Neural cell (in vitro differentiated cells): ENCODE results near the gene IL17RD. TPM values are rescaled to one million over a fixed set of nuclear protein-coding genes. Genes with fewer than 3 reads are reported as not detected.

ENCODE experiments used
- H2AFZ ChIP-seq: fragments of 200-600, 300-800 bp; sonication (generic), shearing (Covaris generic); 2 replicates; pipeline ENCODE4 v1.6.0; 2014; ENCODE audit warnings: low read depth, mild to moderate bottlenecking, antibody characterized with exemption, low read length, moderate library complexity
- H3F3A ChIP-seq: fragments of 200-600 bp; shearing (Covaris generic); 2 replicates; pipeline ENCODE4 v1.6.1; 2016; ENCODE audit warnings: mild to moderate bottlenecking, moderate library complexity, mixed read lengths, antibody characterized with exemption, low read length; ENCODE audit not compliant: insufficient read depth, poor library complexity, severe bottlenecking
- H3K27ac ChIP-seq: fragments of 200-600, 300-800 bp; sonication (generic), shearing (Covaris generic); 2 replicates; pipeline ENCODE4 v1.5.1; 2014; ENCODE audit warnings: mild to moderate bottlenecking, low read length, moderate library complexity
- H3K27me3 ChIP-seq: fragments of 300-800, 200-600 bp; sonication (generic), shearing (Covaris generic); 2 replicates; pipeline ENCODE4 v1.6.0; 2014; ENCODE audit warnings: mild to moderate bottlenecking, low read depth, low read length, moderate library complexity; ENCODE audit not compliant: insufficient read depth
- H3K36me3 ChIP-seq: fragments of 300-800, 200-600 bp; sonication (generic), shearing (Covaris generic); 2 replicates; pipeline ENCODE4 v1.5.1; 2014; ENCODE audit warnings: mild to moderate bottlenecking, antibody characterized with exemption, low read length, moderate library complexity; ENCODE audit not compliant: insufficient read depth
- H3K4me2 ChIP-seq: fragments of 300-800, 200-600 bp; sonication (generic), shearing (Covaris generic); 2 replicates; pipeline ENCODE4 v1.6.0; 2014; ENCODE audit warnings: mild to moderate bottlenecking, low read length
- H3K4me3 ChIP-seq: fragments of 300-800, 200-600 bp; sonication (generic), shearing (Covaris generic); 2 replicates; pipeline ENCODE4 v1.5.1; 2014; ENCODE audit warnings: mild to moderate bottlenecking, low read length, moderate library complexity
- H3K79me2 ChIP-seq: fragments of 200-600 bp; shearing (Covaris generic); replicated peaks from 2 replicates; pipeline ENCODE4 v1.6.0; 2014; ENCODE audit warnings: mild to moderate bottlenecking, low read length, moderate library complexity; ENCODE audit not compliant: insufficient read depth
- H3K9ac ChIP-seq: fragments of 300-800, 200-600 bp; sonication (generic), shearing (Covaris generic); 2 replicates; pipeline ENCODE4 v1.6.1; 2016; ENCODE audit warnings: mild to moderate bottlenecking, low read length, mixed read lengths
- H3K9me2 ChIP-seq: fragments of 200-600 bp; shearing (Covaris generic); 2 replicates; pipeline ENCODE4 v1.6.1; 2016; ENCODE audit warnings: mild to moderate bottlenecking, low read length, mixed read lengths; ENCODE audit not compliant: insufficient read depth
- H3K9me3 ChIP-seq: fragments of 200-600, 300-800 bp; sonication (generic), shearing (Covaris generic); 2 replicates; pipeline ENCODE4 v1.6.1; 2016; ENCODE audit warnings: mild to moderate bottlenecking, mixed run types, low read length, moderate library complexity, mixed read lengths
- H4K20me1 ChIP-seq: fragments of 200-600 bp; shearing (Covaris generic); 2 replicates; pipeline ENCODE4 v1.6.1; 2016; ENCODE audit warnings: mild to moderate bottlenecking, mixed run types; ENCODE audit not compliant: insufficient read depth
- CTCF ChIP-seq: fragments of 450-650 bp; IDR thresholded peaks from 2 replicates; pipeline ENCODE4 v1.5.1; 2014; ENCODE audit warnings: antibody characterized with exemption, mild to moderate bottlenecking, moderate library complexity; ENCODE audit not compliant: poor library complexity, severe bottlenecking
- EP300 ChIP-seq: fragments of 450-650 bp; conservative IDR thresholded peaks from 2 replicates; pipeline ENCODE4 v1.6.1; 2014; ENCODE audit warnings: antibody characterized with exemption, mild to moderate bottlenecking, moderate library complexity; ENCODE audit not compliant: poor library complexity, severe bottlenecking
- POLR2AphosphoS5 ChIP-seq: IDR thresholded peaks from 2 replicates; pipeline ENCODE4 v1.6.1; 2012
- RAD21 ChIP-seq: fragments of 450-650 bp; conservative IDR thresholded peaks from 2 replicates; pipeline ENCODE4 v1.6.1; 2014; ENCODE audit warnings: antibody characterized with exemption, mild to moderate bottlenecking, moderate library complexity
- REST ChIP-seq: IDR thresholded peaks from 2 replicates; pipeline ENCODE4 v1.6.1; 2012; ENCODE audit warnings: borderline replicate concordance
- SMC3 ChIP-seq: fragments of 450-650 bp; conservative IDR thresholded peaks from 2 replicates; pipeline ENCODE4 v1.6.1; 2014; ENCODE audit warnings: antibody characterized with exemption, mild to moderate bottlenecking, moderate library complexity; ENCODE audit not compliant: poor library complexity
- polyA plus RNA-seq: library from polyadenylated mRNA; depleted of rRNA; stranded (reverse); fragments of >200 nt; gene quantifications from 2 replicates; pipeline ENCODE4 v1.2.3, GENCODE V29; 2014

IL17RD gene
- polyA plus RNA-seq, 1 donor from 2014 or later = 14.8 TPM

GRCh38 chr3:57154470-57155309 lies 10.5 kb downstream of the IL17RD start:
- H4K20me1 ChIP-seq = no peaks in the 10 kb centered on the region
- H3K9me3 ChIP-seq = no peaks in the 10 kb centered on the region
- no peak overlapping the region for H3K4me3 ChIP-seq
- no peak overlapping the region for H3K27ac ChIP-seq
- H3F3A ChIP-seq = no peaks in the 10 kb centered on the region
- peaks cover 69% of the 10 kb centered on the region for H3K79me2 ChIP-seq
- no peaks in the 10 kb centered on the region for H3K27me3 ChIP-seq
- no peak overlapping the region for H3K9ac ChIP-seq
- no peak overlapping the region for H3K4me2 ChIP-seq
- no peak overlapping the region for H2AFZ ChIP-seq
- no peaks in the 10 kb centered on the region for H3K36me3 ChIP-seq
- no peaks in the 10 kb centered on the region for H3K9me2 ChIP-seq
- TF ChIP-seq CTCF (no peak), SMC3 (no peak), EP300 (no peak), REST (no peak), POLR2AphosphoS5 (no peak), RAD21 (no peak)

GRCh38 chr3:57152151-57153143 lies 12.7 kb downstream of the IL17RD start:
- H3K79me2 ChIP-seq = peaks cover 64% of the 10 kb centered on the region
- no peaks in the 10 kb centered on the region for H3K9me2 ChIP-seq
- no peaks in the 10 kb centered on the region for H4K20me1 ChIP-seq
- H3K4me3 ChIP-seq = peak overlapping the region; percentile 48
- no peak overlapping the region for H3K27ac ChIP-seq
- TF ChIP-seq CTCF = peak; percentile 19
- TF ChIP-seq SMC3 = no peak
- no peaks in the 10 kb centered on the region for H3K36me3 ChIP-seq
- no peaks in the 10 kb centered on the region for H3F3A ChIP-seq
- no peaks in the 10 kb centered on the region for H3K9me3 ChIP-seq
- no peaks in the 10 kb centered on the region for H3K27me3 ChIP-seq
- H3K4me2 ChIP-seq = no peak overlapping the region
- no peak overlapping the region for H2AFZ ChIP-seq
- H3K9ac ChIP-seq = no peak overlapping the region
